Left colon (tissue), 2 donors: ENCODE results near the gene ZFAND3. TPM values are rescaled to one million over a fixed set of nuclear protein-coding genes. Genes with fewer than 3 reads are reported as not detected.
"Not testable (repeated sequence)": the region's sequence is repeated elsewhere in the genome, so short reads cannot be mapped to it uniquely, and the experiment has no call there.

Experiments
- ATAC-seq: fragments of 200-7000 bp; cut with Tn5 transposase; one replicate; pipeline ENCODE4 v1.9.1; 2020; ENCODE audit warnings: mild to moderate bottlenecking, moderate library complexity
- DNase-seq, 2 donors: peaks; one replicate each; pipeline ENCODE4 v3.0.0-alpha.2; 2020
- intact Hi-C, 2 donors: fragments of 100-400 bp; cut with DNase I in 1 of 2; cut with micrococcal nuclease in 1 of 2; formaldehyde crosslinking; loops; one replicate each; pipeline versions ENCODE4 v1.11.2 to v1.14.0; 2022; cut with DNase I, micrococcal nuclease
- total RNA-seq, 2 donors: library from RNA; stranded (reverse); fragmentation: NEBNext Ultra II Directional; extraction: Animal tissue kit (Norgen Biotek cat#: 25700); gene quantifications; one replicate each; pipeline ENCODE4 v1.2.1, GENCODE V29; 2021
- donor health status: DM: no; HTN: no; CAD: no.
- donor health status: DM: yes; HTN: yes; CAD: no.

ZFAND3 gene
- total RNA-seq, 2 donors from 2014 or later, result 66.4 to 77.0 TPM

DNA sequence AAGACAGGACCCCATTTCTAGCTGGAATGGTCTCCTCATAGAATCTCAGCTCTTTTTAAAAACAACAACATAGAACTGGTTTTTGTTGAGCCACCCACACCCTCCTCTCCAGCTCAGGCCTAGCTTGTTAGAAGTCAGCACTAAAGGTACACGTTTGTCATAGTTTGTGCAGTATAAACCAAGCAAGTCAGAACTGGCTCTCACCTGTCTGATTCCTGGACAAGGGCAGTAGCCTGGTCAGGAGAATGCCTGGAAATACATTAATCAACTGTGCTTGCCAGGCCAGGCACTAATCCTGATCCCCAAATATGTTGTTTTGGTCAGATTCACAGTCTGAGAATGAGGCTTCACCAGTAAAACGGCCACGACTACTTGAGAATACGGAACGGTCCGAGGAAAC, 296.7 kb downstream of the ZFAND3 start:
- DNase-seq (no peak), ATAC-seq (peak; percentile 25)
- intact Hi-C loops, result no loop called here

- intact Hi-C loops, result no loop called here
- ATAC-seq, result no peak
- DNase-seq, result no peak
Observed at GRCh38 chr6:38117281-38117680, 297.8 kb downstream of the ZFAND3 start.

- no peak for ATAC-seq
- intact Hi-C loops, result no loop called here
- DNase-seq, result no peak
Observed at GRCh38 chr6:38118791-38119365, 299.4 kb downstream of the ZFAND3 start.

GRCh38 chr6:38119516-38119915, 300.0 kb downstream of the ZFAND3 start:
- intact Hi-C loops, result no loop called here
- DNase-seq (no peak), ATAC-seq (no peak)

DNA sequence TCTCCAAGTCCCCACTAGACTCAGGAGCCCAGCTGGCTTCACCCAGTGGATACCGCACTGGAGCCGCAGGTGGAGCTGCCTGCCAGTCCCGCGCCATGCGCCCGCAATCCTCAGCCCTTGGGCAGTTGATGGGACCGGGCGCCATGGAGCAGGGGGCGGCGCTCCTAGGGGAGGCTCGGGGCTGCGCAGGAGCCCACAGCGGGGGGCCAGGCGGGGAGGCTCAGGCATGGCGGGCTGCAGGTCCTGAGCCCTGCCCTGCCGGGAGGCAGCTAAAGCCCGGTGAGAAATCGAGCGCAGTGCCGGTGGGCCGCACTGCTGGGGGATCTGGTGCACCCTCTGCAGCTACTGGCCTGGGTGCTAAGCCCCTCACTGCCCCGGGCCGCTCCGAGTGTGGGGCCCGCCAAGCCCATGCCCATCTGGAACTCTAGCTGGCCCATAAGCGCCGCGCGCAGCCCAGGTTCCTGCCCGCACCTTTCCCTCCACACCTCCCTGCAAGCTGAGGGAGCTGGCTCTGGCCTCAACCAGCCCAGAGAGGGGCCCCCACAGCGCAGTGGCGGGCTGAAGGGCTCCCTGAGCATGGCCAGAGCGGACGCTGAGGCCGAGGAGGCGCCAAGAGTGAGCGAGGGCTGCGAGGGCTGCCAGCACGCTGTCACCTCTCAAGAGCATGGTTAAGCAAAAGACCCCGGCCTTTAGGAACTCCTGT, 304.8 kb downstream of the ZFAND3 start:
- ATAC-seq, DNase-seq, intact Hi-C loops: not testable (repeated sequence)

GRCh38 chr6:38127284-38127683, 307.8 kb downstream of the ZFAND3 start:
- intact Hi-C loops, result no loop called here

DNA sequence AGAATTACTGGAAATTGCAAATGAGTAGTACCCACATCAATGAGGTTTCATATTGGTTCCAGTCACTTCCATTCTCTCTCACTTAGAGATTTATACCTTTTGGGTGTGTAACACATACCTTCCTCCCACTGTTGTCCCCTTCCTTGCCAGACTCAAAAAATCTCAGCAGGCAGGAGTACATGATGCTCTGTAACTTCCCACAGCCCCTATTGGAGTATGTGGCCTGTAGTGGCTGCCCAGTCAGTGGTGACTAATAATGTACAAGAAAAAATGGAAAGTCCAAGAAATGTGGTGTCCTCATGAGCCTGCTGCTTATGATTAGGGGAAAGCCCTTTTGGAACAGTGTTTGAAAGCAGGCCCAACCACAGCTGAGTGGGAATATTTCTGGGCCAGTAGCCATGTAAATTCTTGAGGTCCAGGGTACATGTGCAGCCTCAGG, 312.0 kb downstream of the ZFAND3 start:
- ATAC-seq (no peak), DNase-seq (no peak)
- intact Hi-C loops, result no loop called here

More at GRCh38 chr6:38127284-38127683, 307.8 kb downstream of the ZFAND3 start:
- ATAC-seq (no peak), DNase-seq (no peak)

- ATAC-seq (no peak), DNase-seq (no peak)
- intact Hi-C loops, result no loop called here
Observed at GRCh38 chr6:38133932-38134703, 314.6 kb downstream of the ZFAND3 start.

- intact Hi-C loops, result no loop called here
- ATAC-seq, result no peak
- no peak for DNase-seq
Observed at GRCh38 chr6:38134704-38135088, 315.2 kb downstream of the ZFAND3 start.

DNA sequence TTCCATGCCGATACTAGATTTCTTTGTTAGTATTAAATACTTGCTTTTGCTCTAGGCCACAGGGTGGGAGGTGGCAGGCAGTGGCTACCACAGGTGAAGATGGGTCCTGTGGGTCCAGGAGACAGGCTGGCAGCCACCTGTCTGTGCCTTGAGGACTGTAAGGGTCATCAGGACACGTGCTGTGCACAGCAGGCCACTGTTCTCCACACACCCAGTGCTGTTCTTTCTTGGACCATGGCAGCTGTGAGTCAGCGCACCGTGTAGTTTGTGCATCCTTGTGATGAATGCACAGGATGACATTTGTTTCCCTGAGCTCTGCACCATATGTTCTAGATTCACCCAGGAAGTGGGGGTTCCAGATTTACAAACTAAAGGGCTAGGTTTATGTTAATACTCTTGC, 317.0 kb downstream of the ZFAND3 start:
- DNase-seq, result no peak
- intact Hi-C loops, result no loop called here
- ATAC-seq, result no peak

DNA sequence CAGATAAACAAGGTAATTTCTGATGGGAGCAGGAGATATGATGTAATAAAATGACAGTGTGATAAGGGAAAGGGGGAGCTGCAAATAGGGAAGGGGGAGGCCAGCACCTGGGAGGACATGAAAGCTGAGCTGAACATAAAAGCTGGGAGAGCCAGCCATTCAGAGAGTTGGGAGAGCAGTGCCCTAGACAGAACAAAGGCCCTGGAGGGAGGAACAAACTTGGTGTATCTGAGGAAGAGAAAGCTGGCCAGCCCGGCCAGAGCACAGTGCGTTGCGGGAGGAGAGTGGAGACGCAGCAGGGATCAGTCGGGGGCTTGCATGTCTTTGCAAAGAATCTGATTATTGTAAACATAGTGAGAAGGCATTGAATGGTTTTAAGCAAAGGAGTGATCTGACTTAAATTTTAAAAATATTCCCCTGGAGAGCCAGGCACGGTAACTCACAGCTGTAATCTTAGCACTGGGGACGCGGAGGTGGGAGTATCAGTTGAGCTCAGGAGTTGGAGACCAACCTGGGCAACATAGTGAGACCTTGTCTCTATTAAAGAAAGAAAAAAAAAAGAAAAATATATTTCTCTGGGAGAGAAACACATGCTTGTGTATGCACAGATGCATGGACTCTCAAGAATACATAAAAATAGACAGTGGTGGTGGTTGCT, 318.2 kb downstream of the ZFAND3 start:
- ATAC-seq, result no peak
- no peak for DNase-seq
- intact Hi-C loops, result no loop called here

GRCh38 chr6:38138374-38138773, 318.8 kb downstream of the ZFAND3 start:
- DNase-seq (no peak), ATAC-seq (no peak)
- intact Hi-C loops, result no loop called here

DNA sequence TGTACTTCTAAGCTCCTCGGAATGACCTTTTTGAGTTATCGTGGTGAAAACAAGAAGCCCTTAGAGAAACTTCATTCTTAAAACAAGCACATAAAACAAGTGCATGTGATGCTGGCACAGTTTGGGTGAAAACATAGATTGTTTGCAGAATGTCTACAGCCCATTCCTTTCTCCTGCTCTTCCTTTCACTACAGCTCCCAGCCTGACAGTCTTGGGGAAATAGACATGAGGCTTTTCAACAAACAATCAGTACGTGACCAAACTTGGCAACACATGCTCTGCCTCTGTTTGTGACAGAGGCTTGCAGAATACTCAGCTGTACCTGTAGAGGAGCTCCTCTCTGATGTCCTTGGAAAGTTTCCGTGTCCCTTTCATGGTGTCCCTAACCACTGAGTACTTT, 321.6 kb downstream of the ZFAND3 start:
- intact Hi-C loops, result no loop called here
- no peak for ATAC-seq
- no peak for DNase-seq

DNA sequence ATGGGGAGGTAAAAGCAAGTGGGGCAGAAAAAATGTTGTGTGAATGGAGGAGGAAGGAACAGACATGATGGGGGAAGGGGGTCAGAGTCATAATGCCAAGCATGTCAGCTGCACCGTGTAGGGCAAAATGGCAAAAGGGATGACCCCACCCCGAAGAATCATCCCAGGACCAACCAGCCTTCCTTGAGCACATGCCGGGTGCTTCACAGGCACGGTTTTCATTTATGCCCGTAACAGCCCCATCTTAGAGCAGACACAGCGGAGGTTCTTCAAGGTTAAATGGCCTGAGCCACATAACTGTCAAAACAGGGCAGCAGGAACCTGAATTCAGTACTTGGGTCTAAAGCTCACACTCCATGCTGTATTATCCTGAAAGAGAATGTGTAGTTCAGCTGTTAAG, 322.2 kb downstream of the ZFAND3 start:
- intact Hi-C loops, result no loop called here
- ATAC-seq (no peak), DNase-seq (no peak)

GRCh38 chr6:38142178-38142902, 322.8 kb downstream of the ZFAND3 start:
- ATAC-seq (no peak), DNase-seq (no peak)
- intact Hi-C loops, result no loop called here

GRCh38 chr6:38143191-38144150, 323.9 kb downstream of the ZFAND3 start:
- no peak for DNase-seq
- ATAC-seq, result no peak

DNA sequence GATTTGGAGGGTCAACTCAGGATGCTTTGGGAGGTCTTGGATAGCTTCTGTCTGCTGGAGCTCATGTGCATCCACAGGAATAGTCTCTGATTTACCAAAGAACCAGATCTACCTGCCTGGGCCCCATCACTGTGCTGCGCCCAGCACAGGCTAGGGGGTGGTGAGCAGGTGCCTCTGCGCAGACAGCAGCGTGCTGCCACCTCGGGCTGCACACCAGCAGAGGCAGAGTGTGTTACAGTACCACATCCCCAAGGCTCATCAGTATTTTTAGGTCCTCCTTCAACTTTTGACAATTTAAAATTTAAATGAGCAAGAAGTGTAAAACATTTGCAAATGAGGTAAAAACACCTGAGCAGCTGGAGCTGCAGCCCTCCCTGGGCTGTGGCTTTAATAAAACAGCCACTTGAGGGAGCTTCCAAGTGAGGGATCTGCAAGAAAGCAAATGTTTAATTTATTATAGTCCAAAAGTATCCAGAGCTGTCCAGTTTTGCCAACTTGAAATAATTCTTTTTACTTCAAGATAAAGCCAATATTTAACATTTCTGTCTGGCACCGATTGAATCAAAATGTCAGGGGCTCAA, 324.9 kb downstream of the ZFAND3 start:
- no peak for DNase-seq

More at GRCh38 chr6:38143191-38144150, 323.9 kb downstream of the ZFAND3 start:
- intact Hi-C loops, result no loop called here

More for the DNA sequence above, 324.9 kb downstream of the ZFAND3 start:
- intact Hi-C loops, result no loop called here
- ATAC-seq, result no peak
